B cell (primary cell): ENCODE measurements around the gene ATP9B. TPM values are rescaled to one million over a fixed set of nuclear protein-coding genes. Genes with fewer than 3 reads are reported as not detected.

Source experiments
- ATAC-seq: fragments of 200-7000 bp; cut with Tn5 transposase; one replicate; pipeline ENCODE4 v1.10.0; 2021; ENCODE audit warnings: low read depth, mild to moderate bottlenecking, moderate number of reproducible peaks, moderate library complexity
- CTCF ChIA-PET: fragments of 350-600 bp; sonication (Branson Sonifier 250); formaldehyde crosslinking; loops from one replicate; lab custom pipeline; 2021; ENCODE audit warnings: antibody characterized with exemption, inconsistent platforms; lab: Charles Lee
- POLR2A ChIA-PET: fragments of 350-600 bp; sonication (Branson Sonifier 250); formaldehyde crosslinking; loops from one replicate; lab custom pipeline; 2021; ENCODE audit warnings: antibody characterized with exemption; lab: Charles Lee
- DNase-seq: peaks from one replicate; pipeline ENCODE4 v3.0.0; 2013
- H2AFZ ChIP-seq: 2 replicates; pipeline ENCODE4 v1.6.1; 2012; ENCODE audit warnings: mild to moderate bottlenecking, low read depth, low read length; ENCODE audit not compliant: insufficient read depth, poor library complexity, severe bottlenecking
- H3K27ac ChIP-seq, 2 donors: 1 replicate in 1 of 2; 2 replicates in 1 of 2; pipeline ENCODE4 v1.5.1; 2012 to 2013; ENCODE audit warnings: low read length in 2 of 2, mild to moderate bottlenecking in 2 of 2, moderate library complexity in 1 of 2
- H3K27me3 ChIP-seq, 4 experiments: fragments of 200-600 bp in 1 of 4; sonication (generic) in 1 of 4; replicated peaks in 1 of 4; 1 replicate in 2 of 4; 2 replicates in 2 of 4; pipeline versions ENCODE4 v1.6.1 to v1.7.0; 2013 to 2016; ENCODE audit warnings: low read length in 3 of 4, mild to moderate bottlenecking in 2 of 4, mixed read lengths in 1 of 4, moderate library complexity in 1 of 4; ENCODE audit not compliant: insufficient read depth in 4 of 4, control insufficient read depth in 3 of 4; ENCODE audit errors: control extremely low read depth in 1 of 4
- H3K36me3 ChIP-seq, 2 experiments: replicated peaks in 1 of 2; 1 replicate in 1 of 2; 2 replicates in 1 of 2; pipeline versions ENCODE4 v1.6.1 to v1.7.1; 2013; ENCODE audit warnings: low read length in 1 of 2; ENCODE audit not compliant: insufficient read depth in 2 of 2, control insufficient read depth in 1 of 2; ENCODE audit errors: control extremely low read depth in 1 of 2, extremely low read depth in 1 of 2
- H3K4me1 ChIP-seq, 2 donors: fragments of 200-600 bp in 1 of 2; sonication (generic) in 1 of 2; 1 replicate in 1 of 2; 2 replicates in 1 of 2; pipeline versions ENCODE4 v1.5.1 to v1.6.1; 2013 to 2017; ENCODE audit warnings: low read length in 2 of 2; ENCODE audit not compliant: control insufficient read depth in 2 of 2, insufficient read depth in 2 of 2
- H3K4me2 ChIP-seq: replicated peaks from 2 replicates; pipeline ENCODE3; 2012; ENCODE audit warnings: mild to moderate bottlenecking, low read depth, low read length; ENCODE audit not compliant: poor library complexity, severe bottlenecking
- H3K4me3 ChIP-seq, 5 experiments: fragments of 200-600 bp in 1 of 5; sonication (generic) in 1 of 5; 1 replicate in 3 of 5; 2 replicates in 2 of 5; pipeline versions ENCODE4 v1.5.1 to v1.7.0; 2011 to 2016; ENCODE audit warnings: low read length in 4 of 5, mild to moderate bottlenecking in 4 of 5, low read depth in 2 of 5, control low read depth in 1 of 5, moderate library complexity in 1 of 5; ENCODE audit not compliant: insufficient read depth in 1 of 5; ENCODE audit errors: control extremely low read depth in 1 of 5, extremely low read depth in 1 of 5
- H3K79me2 ChIP-seq: fragments of 200-600 bp; sonication (generic); one replicate; pipeline ENCODE4 v1.6.0; 2016; ENCODE audit warnings: low read length; ENCODE audit not compliant: control insufficient read depth, insufficient read depth
- H3K9ac ChIP-seq: fragments of 200-600 bp; sonication (generic); 2 replicates; pipeline ENCODE4 v1.6.1; 2017; ENCODE audit warnings: mild to moderate bottlenecking, low read length, moderate library complexity
- H3K9me3 ChIP-seq, 3 donors: one replicate each; pipeline versions ENCODE4 v1.6.1 to v1.7.1; 2013; ENCODE audit warnings: low read length in 2 of 3; ENCODE audit not compliant: control insufficient read depth in 2 of 3, insufficient read depth in 1 of 3; ENCODE audit errors: control extremely low read depth in 1 of 3
- H4K20me1 ChIP-seq: 2 replicates; pipeline ENCODE4 v1.6.0; 2012; ENCODE audit warnings: mild to moderate bottlenecking, low read length; ENCODE audit not compliant: insufficient read depth, control insufficient read depth, poor library complexity, severe bottlenecking
- H3K27ac Mint-ChIP-seq: one replicate; pipeline ENCODE4 v1.8.0; 2021; ENCODE audit warnings: mixed read lengths
- H3K27me3 Mint-ChIP-seq: one replicate; pipeline ENCODE4 v1.8.0; 2021; ENCODE audit warnings: mixed read lengths
- H3K4me1 Mint-ChIP-seq: one replicate; pipeline ENCODE4 v1.8.0; 2021; ENCODE audit warnings: mixed read lengths
- H3K4me3 Mint-ChIP-seq: one replicate; pipeline ENCODE4 v1.8.0; 2021; ENCODE audit warnings: mixed read lengths
- H3K9me3 Mint-ChIP-seq: one replicate; pipeline ENCODE4 v1.8.0; 2022; ENCODE audit warnings: mixed read lengths; ENCODE audit not compliant: insufficient read depth
- CTCF ChIP-seq: fragments of 200-600 bp; IDR thresholded peaks from one replicate; pipeline ENCODE4 v1.8.0; 2022; ENCODE audit warnings: antibody characterized with exemption, mild to moderate bottlenecking
- EZH2 ChIP-seq: IDR thresholded peaks from 2 replicates; pipeline ENCODE4 v1.6.1; 2012; ENCODE audit warnings: borderline replicate concordance, low read depth, mild to moderate bottlenecking, moderate library complexity, low read length; ENCODE audit not compliant: insufficient read depth, poor library complexity, severe bottlenecking
- WGBS: methylation state at CpG from one replicate; pipeline ENCODE4 v1.1.5; 2013; ENCODE audit warnings: missing lambda C conversion rate; ENCODE audit not compliant: insufficient coverage; 5-methylcytosine and 5-hydroxymethylcytosine counted together
- intact Hi-C: fragments of 100-400 bp; cut with micrococcal nuclease; formaldehyde crosslinking; loops from one replicate; pipeline ENCODE4 v1.10.0; 2022
- polyA plus RNA-seq: library from polyadenylated mRNA; depleted of rRNA; stranded (reverse); fragments of >200 nt; gene quantifications from 2 replicates; pipeline ENCODE4 v1.2.3, GENCODE V29; 2012
- total RNA-seq, 2 donors: library from RNA; stranded (reverse); fragments of 120-200 nt in 1 of 2; gene quantifications; 1 replicate in 1 of 2; 2 replicates in 1 of 2; pipeline versions ENCODE4 v1.2.3 to v1.2.4, GENCODE V29; 2013 to 2022

ATP9B gene
- total and polyA plus RNA-seq, 2 donors (not counting 1 experiment from before 2014, with no cell fraction given) = 34.3 to 71.7 TPM

GRCh38 chr18:79424880-79425568 lies 355.8 kb downstream of the ATP9B start:
- H3K9me3 ChIP-seq = no peaks in the 10 kb centered on the region
- H3K4me3 Mint-ChIP-seq = no peak overlapping the region
- H3K4me1 Mint-ChIP-seq = peaks cover 49% of the 10 kb centered on the region

More at GRCh38 chr18:79424880-79425568, 355.8 kb downstream of the ATP9B start:
- 95% methylated on average over 16 of the region's 19 CpGs for WGBS
- H3K36me3 ChIP-seq = peaks cover 2 to 52% of the 10 kb centered on the region in 2 experiments
- peaks cover 100% of the 10 kb centered on the region for H3K79me2 ChIP-seq
- H3K9me3 Mint-ChIP-seq = no peaks in the 10 kb centered on the region
- peak overlapping the region in 1 of 2 donors; percentile 39 for H3K27ac ChIP-seq
- ChIA-PET CTCF (no interaction called here), POLR2A (no interaction called here)
- no peaks in the 10 kb centered on the region for H3K27me3 ChIP-seq
- DNase-seq (no peak), ATAC-seq (no peak)
- intact Hi-C loops = no loop called here
- peaks cover 100% of the 10 kb centered on the region for H4K20me1 ChIP-seq
- H3K9ac ChIP-seq = no peak overlapping the region
- H3K27ac Mint-ChIP-seq = peak overlapping the region; percentile 29
- H2AFZ ChIP-seq = no peak overlapping the region
- no peak overlapping the region for H3K4me2 ChIP-seq
- no peak overlapping the region for H3K4me3 ChIP-seq
- no peaks in the 10 kb centered on the region for H3K27me3 Mint-ChIP-seq
- no peak for TF ChIP-seq CTCF
- TF ChIP-seq EZH2 = no peak
- H3K4me1 ChIP-seq = peaks cover 0 to 16% of the 10 kb centered on the region in 2 donors
